ENCODE results near the gene ZIC4.

The ZIC4 gene

DNA sequence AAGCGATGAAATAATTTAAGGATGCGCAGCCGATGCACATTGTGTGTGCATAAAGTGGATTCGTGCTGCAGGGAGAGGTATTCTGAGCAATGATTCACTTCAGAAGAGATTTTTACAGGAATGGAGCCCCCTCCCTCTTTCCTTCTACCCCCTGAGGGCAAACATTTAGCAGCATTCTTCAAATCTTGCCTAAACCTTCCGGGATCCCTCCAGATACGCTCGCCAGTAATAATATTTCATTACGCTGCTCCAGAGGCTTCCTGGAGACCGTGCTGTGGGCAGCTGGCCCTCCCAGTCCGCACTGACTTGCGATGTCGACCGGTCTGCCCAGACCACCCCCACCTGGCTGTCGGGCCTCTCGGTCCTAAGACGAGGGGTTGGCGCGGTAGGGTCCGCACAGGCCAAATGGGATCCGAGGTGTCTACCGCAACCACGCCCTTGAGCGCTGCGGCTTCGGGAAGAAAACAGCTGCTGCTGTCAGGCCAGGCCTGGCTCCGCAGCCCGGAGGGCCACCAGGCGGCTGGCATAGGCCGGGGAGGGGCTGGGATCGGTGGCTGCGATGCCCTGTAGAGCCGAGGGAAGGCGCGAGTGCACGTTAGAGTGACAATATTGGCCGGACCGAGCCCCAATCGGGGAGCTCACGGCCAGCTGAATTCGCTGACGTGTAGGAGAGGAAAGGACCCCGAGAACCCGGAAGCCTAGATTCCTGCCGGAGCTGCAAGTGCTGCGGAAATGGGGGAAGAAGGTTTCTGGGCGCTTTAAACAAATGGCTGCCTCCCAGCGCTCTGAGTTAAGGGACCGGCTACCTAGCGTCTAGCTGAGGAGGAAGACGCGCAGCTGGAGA is 14.3 kb downstream of the ZIC4 start:
- DNase-seq (ENCODE audit: low read depth in 1 of 2, low spot score in 1 of 2), result no peak

DNA sequence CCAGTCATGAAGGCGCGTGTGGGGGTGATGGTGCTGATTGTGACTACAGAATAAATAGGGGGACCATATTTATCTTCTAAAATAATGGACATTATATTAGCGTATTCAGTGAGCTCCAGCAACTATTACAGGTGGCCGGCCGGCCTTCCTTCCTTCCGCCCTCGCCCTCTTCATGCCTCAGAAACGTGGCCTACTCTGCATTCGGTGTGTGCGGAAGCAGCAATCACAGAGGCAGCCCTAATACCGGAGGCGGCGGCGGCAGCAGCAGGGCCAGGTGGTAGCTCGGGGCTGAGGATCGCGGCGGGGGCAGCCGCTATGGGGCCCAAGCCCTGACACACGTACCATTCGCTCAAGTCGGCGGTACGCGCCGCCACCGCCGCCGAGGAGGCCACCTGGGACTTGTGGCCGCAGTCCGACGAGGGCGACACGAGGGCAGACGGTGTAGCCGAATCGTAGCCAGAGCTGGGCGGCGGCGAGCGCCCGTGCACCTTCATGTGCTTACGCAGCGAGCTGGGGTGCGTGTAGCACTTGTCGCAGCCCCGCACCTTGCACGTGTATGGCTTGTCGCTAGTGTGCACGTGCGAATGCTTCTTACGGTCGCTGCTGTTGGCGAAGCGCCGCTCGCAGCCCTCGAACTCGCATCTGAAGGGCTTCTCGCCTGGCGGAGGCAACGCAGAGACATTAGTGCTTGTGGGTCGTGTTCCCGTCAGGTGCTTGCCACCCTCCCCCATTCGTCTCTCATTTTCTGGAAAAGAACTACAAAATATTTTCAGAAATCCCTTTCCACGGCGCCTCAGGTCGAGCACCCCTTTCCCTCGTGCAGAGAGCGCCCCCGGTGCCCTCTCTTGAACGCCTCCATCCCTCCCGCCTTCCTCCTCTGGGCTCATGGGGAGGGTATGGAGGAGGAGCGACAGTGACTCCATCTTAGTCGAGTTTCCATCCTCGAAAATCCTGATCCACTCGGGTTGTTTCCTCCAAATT is 15.5 kb downstream of the ZIC4 start:
- DNase-seq (ENCODE audit: low read depth in 1 of 2, low spot score in 1 of 2), result no peak

DNA sequence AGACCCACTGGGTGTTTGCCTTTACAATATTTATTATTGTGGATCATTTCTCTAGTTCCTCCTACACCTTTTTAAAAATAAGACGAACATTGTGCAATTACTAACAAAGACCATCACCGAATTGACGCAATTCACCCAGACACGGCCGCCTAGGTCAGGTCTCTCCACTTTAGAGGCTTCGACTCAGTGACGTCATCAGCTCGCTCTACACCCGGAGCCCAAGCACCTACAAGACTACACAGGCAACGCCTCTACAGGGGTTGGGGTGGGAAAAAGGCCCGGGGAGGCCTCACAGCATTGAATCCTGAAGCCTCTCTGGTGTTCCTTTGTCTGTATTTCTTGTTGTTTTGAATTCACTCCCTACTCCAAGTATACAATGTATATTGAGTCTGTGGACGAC is 16.6 kb downstream of the ZIC4 start:
- DNase-seq (ENCODE audit: low read depth in 1 of 2, low spot score in 1 of 2), result no peak

DNA sequence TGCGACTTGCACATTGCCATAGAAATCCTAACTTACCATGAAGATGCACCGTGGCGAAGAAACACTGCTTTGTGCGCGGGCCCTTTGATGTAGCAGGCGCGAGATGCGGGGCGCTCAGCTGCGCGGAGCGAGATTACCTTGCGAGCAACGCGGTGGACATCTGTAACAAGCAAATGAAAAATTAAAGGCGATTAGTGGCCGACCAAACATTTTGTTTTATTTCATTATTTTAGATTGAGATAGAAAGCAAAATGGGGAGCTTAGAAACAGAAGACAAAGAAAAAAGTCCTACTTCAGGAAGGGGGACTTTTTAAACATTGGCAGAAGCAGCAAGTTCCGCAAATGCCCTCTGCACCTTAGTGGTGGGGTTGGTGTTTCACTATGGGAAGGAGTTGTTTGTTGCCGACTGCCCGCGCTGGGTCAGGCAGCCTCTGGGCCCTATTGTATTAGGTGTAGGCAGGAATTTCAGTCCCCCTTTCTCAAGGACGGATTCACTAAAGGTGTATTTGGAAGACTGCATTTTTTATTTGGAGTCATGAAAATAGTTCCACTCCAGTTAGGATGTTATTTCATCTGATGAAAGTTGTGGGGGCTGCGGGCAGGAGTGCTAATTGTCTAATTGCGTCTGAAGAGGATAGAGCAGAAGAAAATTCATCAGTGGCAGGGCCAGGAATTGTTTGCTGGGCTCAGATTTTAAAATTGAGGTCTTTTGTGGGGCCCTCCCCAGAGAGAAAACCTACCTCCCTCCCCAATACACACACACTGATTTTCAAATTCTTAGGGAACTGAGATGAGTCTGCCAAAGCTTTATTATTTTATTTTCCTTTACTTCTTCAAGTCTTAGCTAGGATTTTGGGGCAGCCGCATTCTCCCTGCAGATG is 17.4 kb downstream of the ZIC4 start:
- no peak for DNase-seq (ENCODE audit: low read depth in 1 of 2, low spot score in 1 of 2)

DNA sequence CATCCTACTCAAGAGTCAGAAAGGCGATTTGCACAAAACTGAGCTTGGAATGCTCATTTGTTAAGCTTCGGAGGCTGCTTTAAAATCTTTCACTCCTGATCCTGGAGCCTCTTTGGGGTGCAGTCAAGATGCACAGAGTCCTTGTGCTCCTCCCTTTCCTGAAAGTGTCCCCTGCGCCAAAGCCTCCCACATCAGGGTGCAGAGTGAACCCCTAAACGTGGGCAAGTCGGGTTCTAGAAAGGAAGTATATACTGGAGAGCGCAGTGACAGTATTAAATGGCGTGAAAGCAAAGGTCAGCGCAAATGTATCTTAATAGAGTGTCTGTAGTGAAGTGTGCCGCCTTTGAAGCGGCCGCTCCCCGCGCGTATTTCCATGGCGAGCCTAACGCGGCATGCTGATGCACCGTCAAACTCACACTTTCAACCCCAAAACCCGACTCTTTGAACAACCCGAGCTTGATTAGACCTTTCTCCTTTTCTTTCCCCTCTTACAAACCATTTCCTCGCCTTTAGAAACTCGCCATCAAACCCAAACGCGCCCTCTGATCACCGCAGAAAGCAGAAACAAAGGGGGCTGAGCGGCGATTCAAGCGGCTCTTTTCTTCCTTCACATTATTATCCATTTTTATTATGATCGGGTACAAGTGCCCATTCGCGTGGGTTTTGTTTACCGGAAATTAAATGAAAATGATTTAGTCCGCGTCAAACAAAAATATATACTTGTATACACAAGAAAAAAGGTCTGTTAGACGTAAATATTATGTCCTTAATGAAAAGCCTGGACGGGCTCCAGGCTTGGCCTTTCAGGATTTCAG is 18.3 kb downstream of the ZIC4 start:
- DNase-seq (ENCODE audit: low read depth in 1 of 2, low spot score in 1 of 2), result no peak

DNA sequence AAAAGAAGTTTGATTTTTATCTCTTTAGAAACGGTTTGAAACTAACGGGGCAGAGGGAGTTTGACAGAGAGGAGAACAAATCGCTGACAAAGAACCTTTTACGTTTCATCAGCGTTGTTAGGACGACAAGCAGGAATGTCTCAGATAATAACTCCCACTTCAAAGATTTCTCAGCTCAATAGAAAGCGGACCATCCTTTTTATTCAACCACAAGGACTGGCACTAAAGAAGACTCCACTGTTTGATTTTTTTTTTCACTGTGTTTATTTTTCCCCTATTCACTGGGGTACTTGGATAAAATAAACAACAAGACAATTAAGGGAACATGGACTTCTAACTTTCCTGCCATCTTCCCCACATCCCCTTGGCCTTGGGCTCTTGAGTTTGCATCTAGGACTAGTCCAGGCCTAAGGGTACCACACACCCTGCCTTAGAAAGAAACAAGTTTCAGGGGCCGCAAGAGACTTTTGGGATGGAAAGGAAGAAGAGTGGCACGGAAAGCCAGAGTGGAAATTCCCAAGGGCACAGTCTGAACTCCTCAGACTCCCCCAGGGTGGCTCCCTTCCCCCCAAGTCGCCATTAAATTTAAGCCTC is 19.0 kb downstream of the ZIC4 start:
- DNase-seq (ENCODE audit: low read depth in 1 of 2, low spot score in 1 of 2), result no peak

DNA sequence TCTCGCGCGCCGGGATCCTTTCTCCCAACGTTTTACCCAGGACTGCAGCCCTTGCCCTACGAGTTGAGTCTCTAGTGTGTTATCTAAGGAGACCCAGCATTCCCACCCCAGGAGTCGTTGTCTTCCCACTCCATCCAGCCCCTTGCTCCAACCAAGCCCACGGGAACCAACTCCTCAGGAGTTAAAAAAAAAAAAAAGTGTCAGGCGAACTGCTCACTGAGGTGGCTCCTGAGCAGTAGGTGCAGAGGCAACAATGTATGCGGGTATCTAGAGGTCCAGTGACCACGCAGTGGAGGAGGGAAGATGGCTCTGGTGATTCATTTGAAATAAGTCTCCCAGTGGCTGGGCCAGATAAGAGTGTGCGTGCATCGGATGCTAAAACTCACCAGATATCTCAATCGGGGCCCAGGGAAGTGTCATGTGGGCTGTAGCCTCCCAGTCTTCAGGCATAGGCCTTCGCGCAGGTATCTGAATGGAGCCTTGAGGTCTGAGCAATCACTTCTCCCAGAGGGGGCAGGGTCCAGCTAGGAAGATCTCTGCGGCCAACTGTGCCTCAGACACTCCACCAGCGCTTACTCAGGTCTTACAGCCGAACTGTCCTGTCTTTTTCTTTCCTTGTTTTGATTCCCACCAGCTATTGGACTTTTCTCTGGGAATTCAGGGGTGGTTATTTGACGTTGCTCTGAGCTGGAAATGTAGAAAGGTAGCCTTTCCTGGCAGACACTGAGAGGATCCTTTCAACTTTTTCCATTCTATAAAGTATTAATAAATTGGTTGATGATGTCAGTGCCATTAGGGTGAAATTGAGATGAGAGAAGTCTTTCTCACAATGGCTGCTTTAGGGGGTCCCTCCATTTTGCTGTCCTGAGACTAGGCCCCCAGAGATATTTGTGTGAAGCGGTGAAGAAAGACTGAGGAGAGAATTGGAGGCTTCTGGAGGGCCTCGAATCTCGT is 21.0 kb downstream of the ZIC4 start:
- no peak for DNase-seq (ENCODE audit: low read depth in 1 of 2, low spot score in 1 of 2)

DNA sequence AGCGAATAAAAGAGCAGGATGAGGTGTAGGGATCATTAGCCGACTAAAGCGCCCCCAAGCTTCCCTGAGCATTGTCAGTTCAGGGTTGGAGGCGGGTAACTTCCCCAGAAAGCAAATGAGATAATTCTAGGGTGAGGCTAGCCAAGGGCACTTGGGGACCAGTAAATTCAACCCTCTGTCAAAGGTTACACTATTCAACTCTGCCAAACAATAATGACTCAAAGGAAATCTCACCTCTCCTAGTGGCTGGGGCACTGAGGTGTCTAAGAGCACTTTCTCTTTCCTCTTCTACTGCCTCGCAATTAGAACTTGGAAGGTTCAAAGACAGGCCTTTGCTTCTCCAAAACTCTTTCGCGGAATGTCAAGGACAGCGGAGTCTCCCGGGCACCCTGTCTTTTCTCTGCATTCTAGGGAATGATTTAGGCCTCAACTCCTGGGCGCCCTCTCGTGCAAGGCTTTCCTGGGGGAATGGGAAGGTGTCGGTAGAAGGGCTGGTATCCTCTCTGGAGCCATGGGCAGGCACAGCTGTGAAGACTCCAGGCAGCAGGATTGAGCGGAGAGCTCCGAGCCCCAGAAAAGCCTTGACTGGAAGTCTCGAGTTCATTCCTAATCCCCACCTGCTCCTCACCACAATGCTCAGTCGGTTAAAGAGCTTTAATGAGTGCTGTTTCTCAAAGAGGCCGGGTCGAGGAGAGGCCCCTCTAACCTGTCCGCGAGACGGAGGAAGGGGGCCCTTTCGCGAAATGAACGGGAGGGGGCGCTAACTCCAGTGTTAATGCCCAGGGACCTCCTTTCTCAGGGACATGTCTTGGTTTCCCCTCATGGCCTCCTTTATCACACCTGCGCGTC is 21.9 kb downstream of the ZIC4 start:
- DNase-seq (ENCODE audit: low read depth in 1 of 2, low spot score in 1 of 2), result no peak

DNA sequence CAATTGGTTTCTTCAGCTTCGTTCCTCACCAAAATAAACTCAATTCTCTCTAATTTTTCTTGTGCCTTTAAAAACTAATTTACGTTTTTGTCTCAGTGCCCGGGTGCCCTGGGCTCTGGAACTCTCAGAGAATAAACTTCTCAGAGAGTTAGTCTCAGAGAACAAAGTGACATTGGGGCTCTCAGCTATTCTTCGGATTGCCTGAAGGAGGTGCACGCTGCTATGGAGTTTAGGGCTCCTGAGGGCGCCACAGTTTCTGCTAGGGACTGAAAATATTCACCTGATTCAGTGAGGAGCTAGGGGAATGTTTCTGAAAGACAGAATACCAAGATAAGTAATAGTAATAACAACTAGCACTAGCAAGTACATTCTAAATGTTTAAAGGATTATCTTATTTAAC is 22.7 kb downstream of the ZIC4 start:
- DNase-seq (ENCODE audit: low read depth in 1 of 2, low spot score in 1 of 2), result no peak

DNA sequence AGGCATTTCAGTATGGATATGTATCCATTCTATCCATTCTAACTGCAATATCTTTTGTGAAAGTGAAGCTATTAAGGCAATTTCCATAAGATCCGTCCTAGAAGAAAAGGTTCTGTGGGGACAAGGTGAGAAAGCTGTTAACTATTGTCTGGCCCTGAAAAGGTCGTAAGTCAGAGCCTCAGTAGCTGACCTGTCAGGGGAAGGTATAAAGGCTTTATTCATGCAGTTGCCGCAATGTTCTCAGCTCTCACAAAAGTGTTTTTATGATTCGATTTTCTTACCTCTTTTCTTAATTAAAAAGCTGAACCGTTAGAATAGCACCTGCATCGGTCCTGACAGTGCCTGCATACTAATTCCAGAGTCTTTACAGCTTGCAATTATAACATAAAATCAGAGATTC is 24.7 kb downstream of the ZIC4 start:
- no peak for DNase-seq (ENCODE audit: low read depth in 1 of 2, low spot score in 1 of 2)

DNA sequence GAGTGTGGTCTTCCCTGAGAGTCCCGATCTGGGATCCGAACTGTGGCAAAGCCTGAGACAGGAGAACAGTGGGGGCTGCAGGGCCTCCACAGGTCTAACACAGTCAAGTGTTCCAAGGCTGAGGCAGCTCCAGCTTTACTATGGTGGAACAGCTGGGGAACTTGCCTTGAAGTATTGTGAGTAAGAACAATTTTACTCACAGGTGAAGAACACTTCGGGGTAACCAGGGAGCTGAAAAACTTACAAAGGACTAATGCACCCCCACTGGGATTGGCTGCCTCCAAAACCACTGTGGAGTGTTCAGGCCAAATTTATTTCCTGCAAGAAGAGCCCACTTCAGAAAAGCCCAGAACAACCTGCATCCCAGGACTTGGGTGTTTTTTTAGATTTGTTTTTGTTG is 25.4 kb downstream of the ZIC4 start:
- DNase-seq (ENCODE audit: low read depth in 1 of 2, low spot score in 1 of 2), result no peak

DNA sequence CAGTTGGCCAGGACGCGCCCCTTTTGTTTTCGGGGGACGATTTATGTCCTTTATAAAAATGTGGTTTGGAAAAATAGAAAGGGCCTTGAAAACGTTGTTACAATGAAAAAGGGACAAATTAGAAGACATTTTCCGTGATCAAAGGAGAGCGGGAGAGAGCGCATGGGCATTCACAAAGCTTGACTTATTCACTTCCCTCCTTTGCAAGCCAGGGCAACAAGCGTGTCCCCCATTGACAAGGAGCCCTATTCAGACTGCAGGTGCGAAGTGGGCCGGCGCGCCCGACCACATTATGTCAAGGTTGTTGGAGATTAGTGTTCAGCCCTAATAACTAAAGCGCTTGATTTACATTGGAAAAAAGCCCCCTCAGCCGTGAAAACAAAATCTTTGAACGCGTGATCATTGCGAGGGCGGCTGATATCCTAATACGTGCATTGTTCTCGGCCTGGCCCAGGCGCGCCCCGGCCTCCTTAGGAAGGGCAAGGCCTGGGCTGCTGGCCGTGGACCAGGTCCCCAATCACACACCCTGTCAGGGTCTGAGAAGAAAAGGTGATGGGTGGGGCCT is 25.9 kb downstream of the ZIC4 start:
- DNase-seq (ENCODE audit: low read depth in 1 of 2, low spot score in 1 of 2), result no peak

DNA sequence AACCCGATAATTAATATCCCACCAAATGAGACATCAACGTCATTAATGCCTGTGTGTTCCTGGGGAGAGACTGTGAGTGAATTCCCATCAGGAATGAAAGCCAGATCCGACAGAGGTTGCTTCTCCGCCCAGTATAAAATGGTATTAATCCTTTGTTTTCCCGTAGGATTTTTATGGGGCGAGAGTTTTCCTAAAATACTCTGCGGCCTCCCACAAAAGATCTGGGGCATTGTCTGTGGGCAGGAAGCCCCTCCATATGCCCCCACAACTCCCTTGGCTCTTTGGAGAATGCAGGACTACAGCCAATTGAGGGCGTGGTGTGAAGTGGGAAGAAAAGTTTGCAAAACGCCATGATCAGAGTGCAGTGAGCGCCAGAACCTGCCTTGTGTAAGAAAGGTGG is 26.7 kb downstream of the ZIC4 start:
- no peak for DNase-seq (ENCODE audit: low read depth in 1 of 2, low spot score in 1 of 2)

DNA sequence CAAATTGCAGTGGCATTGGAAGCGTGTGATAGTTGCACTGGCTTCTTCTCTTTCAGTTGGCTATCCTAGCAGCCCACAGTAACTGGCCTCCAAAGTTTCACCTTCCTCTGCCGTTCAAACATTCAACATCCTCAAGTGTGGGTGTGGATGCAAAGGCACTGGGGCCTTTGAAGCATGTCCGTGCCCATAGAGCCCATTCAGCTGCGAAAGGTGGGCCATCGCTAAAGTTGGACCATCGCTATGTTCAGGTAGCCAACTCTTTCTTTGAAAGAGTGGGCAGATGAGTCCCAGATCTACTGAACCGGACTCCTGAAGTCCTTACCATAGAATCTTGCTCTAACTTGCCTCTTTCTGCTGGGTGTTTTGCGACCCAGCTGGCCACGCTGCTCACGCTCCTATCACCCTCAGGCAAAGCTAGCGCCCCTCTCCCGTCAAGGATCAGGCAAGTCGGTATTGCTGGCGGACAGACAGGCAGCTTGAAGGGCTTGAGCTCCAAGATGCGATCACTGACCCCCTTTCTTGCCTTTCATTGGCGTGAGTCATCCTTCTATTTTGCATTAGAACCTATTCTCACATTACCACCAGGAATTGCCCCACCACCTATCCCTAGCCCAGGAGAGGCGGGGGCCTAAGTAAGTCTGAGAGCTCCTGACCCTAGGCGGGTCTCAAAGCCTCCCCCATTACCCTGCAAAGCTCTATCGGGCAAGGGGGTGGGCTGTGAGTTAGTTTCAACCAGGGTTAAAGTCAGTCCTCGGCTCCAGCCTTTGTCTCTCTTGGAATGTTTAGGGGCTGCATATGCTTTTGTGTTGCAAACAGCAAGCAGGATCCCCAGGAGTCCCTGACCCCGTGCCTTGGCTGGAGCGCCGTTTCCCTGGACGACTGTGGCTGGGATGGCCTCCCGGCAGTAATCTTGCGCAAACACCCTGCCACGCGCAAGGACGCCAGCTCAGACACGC is 28.7 kb downstream of the ZIC4 start:
- no peak for DNase-seq (ENCODE audit: low read depth in 1 of 2, low spot score in 1 of 2)

DNA sequence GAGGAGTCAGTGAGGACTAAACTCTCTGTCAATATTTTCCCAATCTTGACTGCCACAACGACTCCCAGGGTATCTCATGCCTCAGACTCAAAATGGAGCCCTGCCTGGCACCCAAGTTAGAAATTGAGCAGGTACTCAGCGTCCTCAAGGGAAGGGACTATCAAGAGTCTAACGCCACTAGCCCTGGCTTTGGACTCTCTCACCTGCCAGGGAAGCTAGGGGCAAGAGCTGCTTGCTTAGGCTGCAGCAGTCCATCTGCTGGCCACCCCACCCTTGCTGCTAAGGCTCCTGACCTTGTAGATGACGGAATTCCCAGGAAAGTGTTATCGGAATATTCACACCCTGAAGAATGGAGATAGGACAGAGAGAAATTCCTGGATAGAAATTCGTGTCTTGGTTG is 33.0 kb downstream of the ZIC4 start:
- no peak for DNase-seq (ENCODE audit: low read depth in 1 of 2, low spot score in 1 of 2)

DNA sequence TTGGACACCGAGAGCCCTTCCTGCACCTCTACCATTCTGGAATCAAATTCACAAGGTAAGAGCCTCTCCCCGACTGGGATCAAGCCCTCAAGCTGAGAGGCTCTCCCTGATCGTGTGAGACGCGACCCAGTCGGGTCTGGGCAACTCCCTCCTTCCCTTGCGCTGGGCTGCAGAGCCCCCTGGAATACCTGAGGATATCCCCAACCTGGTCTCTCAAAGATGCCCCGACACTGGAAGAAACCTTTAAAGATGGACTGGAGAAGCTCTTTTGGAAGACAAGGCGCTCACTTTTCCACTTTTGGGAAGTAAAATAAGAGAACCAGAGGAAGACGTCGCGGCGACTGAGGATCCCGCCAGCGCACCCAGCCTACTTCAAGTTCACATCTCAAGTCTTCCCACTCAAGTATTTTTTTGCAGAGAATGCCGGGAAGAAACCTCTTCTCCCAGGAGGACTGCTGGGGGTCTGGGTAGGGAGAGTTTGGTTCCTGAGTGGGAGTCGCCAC is 33.8 kb downstream of the ZIC4 start:
- no peak for DNase-seq (ENCODE audit: low read depth in 1 of 2, low spot score in 1 of 2)
